PFSK-1 (cell line): ENCODE data around the gene EBNA1BP2.

Source experiments
- FOXP2 ChIP-seq: optimal IDR thresholded peaks from 2 replicates; pipeline ENCODE3; 2011; ENCODE audit warnings: borderline replicate concordance, control low read depth, inconsistent platforms; ENCODE audit not compliant: insufficient read depth; ENCODE audit errors: extremely low read length, extremely low read depth
- POLR2AphosphoS5 ChIP-seq: IDR thresholded peaks from 2 replicates; pipeline ENCODE4 v1.6.1; 2012; ENCODE audit warnings: low read depth, mild to moderate bottlenecking, control low read depth, low read length, moderate library complexity
- REST ChIP-seq, 2 experiments: IDR thresholded peaks; 2 replicates each; pipeline versions ENCODE4 v1.6.1 to v1.8.0; 2011 to 2012; ENCODE audit warnings: low read depth in 2 of 2, low read length in 2 of 2, control low read depth in 1 of 2, inconsistent platforms in 1 of 2, mild to moderate bottlenecking in 1 of 2, moderate library complexity in 1 of 2; ENCODE audit not compliant: insufficient read depth in 1 of 2
- SIN3A ChIP-seq: IDR thresholded peaks from 2 replicates; pipeline ENCODE4 v1.6.1; 2012; ENCODE audit warnings: mild to moderate bottlenecking, low read length, moderate library complexity, borderline replicate concordance; ENCODE audit not compliant: insufficient read depth
- TAF1 ChIP-seq: IDR thresholded peaks from 2 replicates; pipeline ENCODE4 v1.6.1; 2012; ENCODE audit warnings: low read length, control low read depth, borderline replicate concordance; ENCODE audit not compliant: insufficient read depth

- TF ChIP-seq SIN3A (no peak), POLR2AphosphoS5 (no peak), TAF1 (no peak), REST (IDR thresholded peaks at IDR 0.05; ENCODE audit: insufficient read depth in 1 of 2, low read depth in 2 of 2, low read length in 2 of 2) (no peak), FOXP2 (no peak)
Observed at GRCh38 chr1:43128816-43129215, 43.3 kb downstream of the EBNA1BP2 start.
